Kidney (tissue), 14 donors: ENCODE measurements around the gene ZNF609. TPM values are rescaled to one million over a fixed set of nuclear protein-coding genes. Genes with fewer than 3 reads are reported as not detected.

Experiments used
- DNase-seq, 5 donors: peaks; one replicate each; pipeline ENCODE4 v3.0.0-alpha.2; 2013 to 2020
- FAIRE-seq: peaks from 2 replicates; lab custom pipeline; 2012; peaks lifted over from hg19 to GRCh38; lab: Jason Lieb, UNC
- H3K27ac ChIP-seq, 2 donors: one replicate each; pipeline ENCODE4 v1.7.0; 2013; ENCODE audit warnings: low read depth in 2 of 2, low read length in 2 of 2, inconsistent platforms in 1 of 2
- H3K27me3 ChIP-seq: one replicate; pipeline ENCODE4 v1.7.1; 2013; ENCODE audit warnings: low read length, inconsistent platforms; ENCODE audit not compliant: control insufficient read depth, insufficient read depth
- H3K36me3 ChIP-seq, 3 donors: one replicate each; pipeline versions ENCODE4 v1.7.0 to v1.7.1; 2013; ENCODE audit warnings: low read length in 3 of 3, control low read depth in 1 of 3, inconsistent platforms in 1 of 3; ENCODE audit not compliant: insufficient read depth in 3 of 3, control insufficient read depth in 2 of 3
- H3K4me1 ChIP-seq, 3 donors: one replicate each; pipeline versions ENCODE4 v1.7.0 to v1.7.1; 2013; ENCODE audit warnings: low read length in 3 of 3, inconsistent platforms in 1 of 3, low read depth in 1 of 3; ENCODE audit not compliant: control insufficient read depth in 2 of 3, insufficient read depth in 2 of 3
- H3K4me3 ChIP-seq, 3 donors: one replicate each; pipeline versions ENCODE4 v1.7.0 to v1.8.1; 2013; ENCODE audit warnings: low read length in 3 of 3, control low read depth in 1 of 3, inconsistent platforms in 1 of 3
- H3K9ac ChIP-seq, 3 donors: one replicate each; pipeline versions ENCODE4 v1.7.0 to v1.7.1; 2013; ENCODE audit warnings: low read length in 3 of 3, control low read depth in 1 of 3, inconsistent platforms in 1 of 3
- H3K9me3 ChIP-seq, 3 donors: one replicate each; pipeline versions ENCODE4 v1.7.0 to v1.7.1; 2013; ENCODE audit warnings: low read length in 3 of 3, control low read depth in 1 of 3, inconsistent platforms in 1 of 3; ENCODE audit not compliant: control insufficient read depth in 2 of 3, insufficient read depth in 1 of 3
- intact Hi-C: fragments of 100-400 bp; cut with DNase I; formaldehyde crosslinking; loops from one replicate; pipeline ENCODE4 v1.11.1; 2022
- polyA plus RNA-seq: library from polyadenylated mRNA; stranded (reverse); fragments of 350-450 nt; fragmentation: Illumina TruSeq; extraction: RNeasy Lipid Tissue Mini Kit (QIAGEN cat#74804); gene quantifications from one replicate; pipeline ENCODE4 v1.2.3, GENCODE V29; 2014; ENCODE audit warnings: low read depth, low replicate concordance; ENCODE audit not compliant: insufficient read depth
- total RNA-seq: library from RNA; stranded (reverse); fragmentation: NEBNext Ultra II Directional; extraction: Animal tissue kit (Norgen Biotek cat#: 25700); gene quantifications from one replicate; pipeline ENCODE4 v1.2.1, GENCODE V29; 2021
- TF ChIP-seq, protein P1 (sequence below): IDR thresholded peaks from 3 replicates; pipeline ENCODE4 v1.5.1; 2012; ENCODE audit warnings: mild to moderate bottlenecking, moderate library complexity, borderline replicate concordance; ENCODE audit not compliant: insufficient read depth; ENCODE audit errors: extremely low read depth
- donor health status: control.
- donor health status: control.
- donor health status: control.
- donor health status: control.
- donor health status: control.
- donor health status: DM: yes; HTN: yes; CAD: no.
- donor health status: Normal renal cell carcinoma (clear cell type).

The ZNF609 gene
- total and polyA plus RNA-seq, 2 donors from 2014 or later = 3.1 to 37.2 TPM

DNA sequence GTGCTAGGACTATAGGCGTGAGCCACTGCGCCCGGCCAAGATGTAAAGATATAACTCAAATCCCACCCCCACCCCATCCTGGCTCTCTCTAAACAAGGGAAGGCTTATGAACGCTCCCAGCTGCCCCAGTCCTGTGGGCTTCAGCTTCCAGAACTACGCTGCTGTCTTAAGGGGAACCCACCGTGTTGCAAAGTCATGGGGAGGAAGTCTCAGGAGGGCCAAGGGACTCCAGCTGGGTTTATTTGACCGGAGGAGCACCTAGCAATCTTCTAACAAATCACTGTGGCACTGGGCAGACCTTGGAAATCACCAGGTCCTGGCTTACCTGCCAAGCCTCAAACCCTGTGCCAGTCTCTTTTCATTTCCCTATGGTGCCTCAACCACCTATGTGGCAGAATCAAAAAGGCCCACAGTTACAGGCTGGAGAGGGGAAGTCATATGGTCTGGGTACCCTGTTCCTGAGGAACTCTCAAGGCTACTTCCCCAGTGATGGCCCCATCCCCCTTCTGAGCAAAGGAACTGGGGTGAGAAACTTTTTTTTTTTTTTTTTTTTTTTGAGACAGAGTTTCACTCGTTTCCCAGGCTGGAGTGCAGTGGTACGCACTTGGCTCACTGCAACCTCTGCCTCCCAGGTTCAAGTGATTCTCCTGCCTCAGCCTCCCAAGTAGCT is 231.7 kb downstream of the ZNF609 start:
- TF ChIP-seq, protein P1, sequence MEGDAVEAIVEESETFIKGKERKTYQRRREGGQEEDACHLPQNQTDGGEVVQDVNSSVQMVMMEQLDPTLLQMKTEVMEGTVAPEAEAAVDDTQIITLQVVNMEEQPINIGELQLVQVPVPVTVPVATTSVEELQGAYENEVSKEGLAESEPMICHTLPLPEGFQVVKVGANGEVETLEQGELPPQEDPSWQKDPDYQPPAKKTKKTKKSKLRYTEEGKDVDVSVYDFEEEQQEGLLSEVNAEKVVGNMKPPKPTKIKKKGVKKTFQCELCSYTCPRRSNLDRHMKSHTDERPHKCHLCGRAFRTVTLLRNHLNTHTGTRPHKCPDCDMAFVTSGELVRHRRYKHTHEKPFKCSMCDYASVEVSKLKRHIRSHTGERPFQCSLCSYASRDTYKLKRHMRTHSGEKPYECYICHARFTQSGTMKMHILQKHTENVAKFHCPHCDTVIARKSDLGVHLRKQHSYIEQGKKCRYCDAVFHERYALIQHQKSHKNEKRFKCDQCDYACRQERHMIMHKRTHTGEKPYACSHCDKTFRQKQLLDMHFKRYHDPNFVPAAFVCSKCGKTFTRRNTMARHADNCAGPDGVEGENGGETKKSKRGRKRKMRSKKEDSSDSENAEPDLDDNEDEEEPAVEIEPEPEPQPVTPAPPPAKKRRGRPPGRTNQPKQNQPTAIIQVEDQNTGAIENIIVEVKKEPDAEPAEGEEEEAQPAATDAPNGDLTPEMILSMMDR = no peak
- intact Hi-C loops = no loop called here
- FAIRE-seq (no peak), DNase-seq (no peak)
- Histone ChIP-seq H3K9ac (no peak overlapping the region), H3K4me1 (peaks cover 0 to 36% (median 22%) of the 10 kb centered on the region in 3 donors), H3K4me3 (no peak overlapping the region), H3K27me3 (no peaks in the 10 kb centered on the region), H3K27ac (no peak overlapping the region), H3K9me3 (no peaks in the 10 kb centered on the region), H3K36me3 (peaks cover 2 to 36% (median 11%) of the 10 kb centered on the region in 3 donors)

DNA sequence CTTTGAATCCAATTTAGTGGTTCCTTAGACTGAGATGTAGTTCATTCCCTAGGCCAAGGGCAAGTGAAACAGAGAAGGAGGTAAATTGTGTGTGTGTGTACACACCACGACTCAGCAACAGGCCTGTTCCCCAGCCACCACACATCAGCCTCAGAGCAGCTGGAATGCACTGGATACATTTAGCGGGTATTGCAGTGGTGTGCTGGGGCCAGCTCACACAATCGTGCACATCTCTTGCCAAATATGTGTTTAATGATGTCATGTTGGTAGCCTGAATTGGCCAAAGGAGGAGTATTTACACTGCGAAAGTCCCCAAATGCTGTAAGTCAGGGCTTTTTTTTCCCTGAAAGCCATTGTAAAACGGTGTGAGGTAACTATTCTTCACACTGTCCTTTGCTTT is 232.8 kb downstream of the ZNF609 start:
- Histone ChIP-seq H3K9me3 (no peaks in the 10 kb centered on the region), H3K4me1 (peaks cover 0 to 33% (median 14%) of the 10 kb centered on the region in 3 donors), H3K4me3 (no peak overlapping the region), H3K9ac (no peak overlapping the region), H3K27me3 (no peaks in the 10 kb centered on the region), H3K36me3 (peaks cover 2 to 36% (median 11%) of the 10 kb centered on the region in 3 donors), H3K27ac (no peak overlapping the region)
- TF ChIP-seq, protein P1 = no peak
- DNase-seq (no peak), FAIRE-seq (no peak)
- intact Hi-C loops = no loop called here

DNA sequence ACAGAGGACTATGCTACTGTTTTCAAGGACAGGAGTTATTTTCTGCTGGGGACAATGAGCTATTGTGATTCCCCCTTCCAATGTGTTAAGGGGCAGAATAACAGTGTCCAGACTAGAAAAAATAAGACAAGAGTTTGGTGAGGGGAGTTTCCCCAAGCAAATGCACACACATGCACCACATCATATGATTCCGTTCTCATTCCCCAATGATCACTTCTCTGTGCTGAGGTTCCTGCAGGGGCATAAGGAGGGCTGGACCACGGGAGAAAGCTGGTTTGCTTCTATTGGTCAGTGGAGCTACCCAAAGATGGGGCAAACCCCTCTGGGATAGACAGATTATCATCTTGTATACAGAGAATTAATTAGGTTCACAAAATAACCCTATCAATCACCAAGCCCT is 234.4 kb downstream of the ZNF609 start:
- intact Hi-C loops = no loop called here
- Histone ChIP-seq H3K9me3 (no peaks in the 10 kb centered on the region), H3K27ac (no peak overlapping the region), H3K36me3 (peaks cover 0 to 28% (median 4%) of the 10 kb centered on the region in 3 donors), H3K27me3 (no peaks in the 10 kb centered on the region), H3K4me3 (no peak overlapping the region), H3K9ac (no peak overlapping the region), H3K4me1 (peaks cover 0 to 41% (median 14%) of the 10 kb centered on the region in 3 donors)
- DNase-seq = no peak
- TF ChIP-seq, protein P1 = no peak
- FAIRE-seq = no peak

DNA sequence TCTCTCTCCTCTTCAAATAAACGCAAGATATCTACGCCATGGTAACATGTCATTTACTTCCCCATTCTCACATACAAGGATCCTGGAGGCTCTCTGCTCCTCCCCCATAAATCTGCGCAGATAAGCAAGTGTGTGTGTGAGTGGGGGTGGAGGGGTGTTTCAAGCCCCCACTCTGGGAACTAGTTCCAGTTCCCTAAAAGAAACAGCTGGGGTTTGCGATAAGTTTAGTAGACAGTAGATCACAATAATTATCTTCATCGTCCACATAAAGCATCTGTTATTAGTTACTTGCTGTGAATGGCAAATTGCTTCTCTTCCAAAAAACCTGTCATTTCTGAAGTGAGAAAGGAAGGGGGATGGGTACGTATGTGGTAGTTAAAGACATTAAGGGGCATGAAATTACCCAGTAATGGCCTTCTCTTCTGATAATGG is 235.2 kb downstream of the ZNF609 start:
- intact Hi-C loops = no loop called here
- Histone ChIP-seq H3K36me3 (peaks cover 0 to 20% (median 4%) of the 10 kb centered on the region in 3 donors), H3K27me3 (no peaks in the 10 kb centered on the region), H3K27ac (no peak overlapping the region), H3K9me3 (no peaks in the 10 kb centered on the region), H3K4me1 (peaks cover under 1 to 43% (median 17%) of the 10 kb centered on the region in 3 donors), H3K4me3 (no peak overlapping the region), H3K9ac (no peak overlapping the region)
- FAIRE-seq (no peak), DNase-seq (no peak)
- TF ChIP-seq, protein P1 = no peak
